HTERT RPE-1 (cell line): Measurements from ENCODE around the gene GABRR3.

Source experiments
- in situ Hi-C: fragments of 300-500 bp; cut with MboI; formaldehyde crosslinking; loops from 4 replicates; pipeline ENCODE4 v1.14.3; 2020; ENCODE audit warnings: low sequenced_read_pairs

The GABRR3 gene

GRCh38 chr3:98022978-98023820 is 11.9 kb downstream of the GABRR3 start:
- in situ Hi-C loops: loop anchor here (25.0 kb wide), 1 partner anchor 236 kb away; no protein-coding TSS in a partner anchor

GRCh38 chr3:98021830-98022560 is 13.1 kb downstream of the GABRR3 start:
- in situ Hi-C loops: loop anchor here (25.0 kb wide), 1 partner anchor 235 kb away; no protein-coding TSS in a partner anchor

DNA sequence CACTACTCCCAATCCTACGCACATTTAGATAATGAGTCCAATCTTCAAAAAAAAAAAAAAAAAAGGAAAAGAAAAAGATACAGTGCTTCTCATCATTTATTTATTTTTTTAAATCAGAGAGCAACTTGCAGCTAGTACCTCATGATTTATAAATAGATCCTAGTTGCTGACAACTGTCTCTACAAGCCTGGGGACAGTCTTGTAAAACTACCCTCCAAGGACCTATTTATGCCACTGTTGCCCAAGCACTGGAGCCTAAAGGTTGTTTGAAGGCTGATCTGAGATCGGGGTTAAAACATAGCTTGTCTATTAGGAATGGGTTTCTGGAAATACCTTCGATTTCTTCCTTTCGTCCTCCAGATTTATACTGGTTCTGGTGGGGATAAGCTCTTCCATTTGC is 14.7 kb downstream of the GABRR3 start:
- in situ Hi-C loops: loop anchor here (25.0 kb wide), 1 partner anchor 233 kb away; no protein-coding TSS in a partner anchor

DNA sequence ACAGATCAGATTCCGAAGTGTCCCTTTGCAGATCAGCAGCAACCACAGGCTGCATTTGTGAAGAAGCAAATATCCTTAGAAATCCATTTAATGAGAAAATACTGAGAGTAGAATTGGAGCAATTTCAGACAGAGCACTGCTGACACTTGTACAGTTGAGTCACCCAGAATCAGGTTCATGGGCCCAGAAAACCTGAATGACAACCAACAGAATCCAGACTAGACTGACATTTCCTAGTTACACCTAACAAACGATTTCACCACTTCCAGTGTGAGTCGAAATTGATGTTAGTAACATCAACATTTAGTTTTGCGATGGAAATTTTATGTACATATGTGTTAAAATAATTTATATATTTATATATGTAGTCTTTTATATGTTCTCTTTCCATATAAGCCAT is 16.8 kb downstream of the GABRR3 start:
- in situ Hi-C loops: loop anchor here (25.0 kb wide), 1 partner anchor 231 kb away; no protein-coding TSS in a partner anchor

GRCh38 chr3:98014268-98014585 is 20.9 kb downstream of the GABRR3 start:
- in situ Hi-C loops: loop anchor here (25.0 kb wide), 1 partner anchor 227 kb away; no protein-coding TSS in a partner anchor

- in situ Hi-C loops: loop anchor here (25.0 kb wide), 1 partner anchor 226 kb away; no protein-coding TSS in a partner anchor
Measured at GRCh38 chr3:98013411-98014267, 21.5 kb downstream of the GABRR3 start.

- in situ Hi-C loops: loop anchor here (25.0 kb wide), 1 partner anchor 226 kb away; no protein-coding TSS in a partner anchor
Measured at GRCh38 chr3:98012979-98013378, 22.1 kb downstream of the GABRR3 start.

DNA sequence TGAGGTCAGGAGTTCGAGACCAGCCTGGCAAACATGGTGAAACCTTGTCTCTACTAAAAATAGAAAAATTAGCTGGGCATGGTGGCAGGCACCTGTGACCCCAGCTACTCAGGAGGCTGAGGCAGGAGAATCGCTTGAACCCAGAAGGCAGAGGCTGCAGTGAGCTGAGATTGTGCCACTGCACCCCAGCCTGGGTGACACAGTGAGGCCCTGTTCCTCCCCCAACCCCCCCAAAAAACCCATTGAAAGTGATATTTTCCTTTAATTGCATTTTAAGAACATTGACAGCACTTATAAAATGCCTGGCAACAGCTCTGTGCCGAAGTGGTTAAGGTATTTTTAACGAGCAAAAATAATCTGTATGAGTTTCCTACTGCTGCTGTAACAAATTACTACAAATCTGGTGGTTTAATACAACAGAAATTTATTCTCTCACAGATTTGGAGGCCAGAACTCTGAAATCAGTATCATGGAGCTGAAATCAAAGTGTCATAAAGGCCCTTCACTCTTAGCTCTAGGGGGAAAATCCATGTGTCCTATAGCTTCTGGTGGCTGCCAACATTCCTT is 24.1 kb downstream of the GABRR3 start:
- in situ Hi-C loops: loop anchor here (25.0 kb wide), 1 partner anchor 224 kb away; no protein-coding TSS in a partner anchor

- in situ Hi-C loops: loop anchor here (25.0 kb wide), 1 partner anchor 223 kb away; no protein-coding TSS in a partner anchor
Measured at GRCh38 chr3:98010194-98010882, 24.8 kb downstream of the GABRR3 start.

DNA sequence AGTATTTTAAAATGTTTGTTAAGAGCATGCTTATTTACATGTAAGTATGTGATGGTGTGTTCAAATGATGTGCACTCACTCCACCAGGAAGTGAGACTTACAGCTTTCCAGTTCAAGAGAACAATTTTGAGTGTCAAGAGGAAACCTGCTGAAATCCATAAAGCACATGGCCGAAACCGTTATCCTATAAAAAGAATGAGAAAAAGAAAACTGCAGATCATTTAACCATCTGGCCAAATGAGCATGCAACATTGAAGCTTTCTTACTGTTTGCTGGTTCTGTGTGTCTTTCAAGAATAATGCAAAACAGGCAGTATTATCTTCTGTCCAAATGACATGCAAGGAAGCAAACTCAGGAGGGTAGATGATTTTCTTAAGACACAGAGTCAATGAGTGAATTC is 26.3 kb downstream of the GABRR3 start:
- in situ Hi-C loops: loop anchor here (25.0 kb wide), 1 partner anchor 222 kb away; no protein-coding TSS in a partner anchor

- in situ Hi-C loops: loop anchor here (25.0 kb wide), 1 partner anchor 218 kb away; no protein-coding TSS in a partner anchor
Measured at GRCh38 chr3:98005438-98005837, 29.7 kb downstream of the GABRR3 start.

DNA sequence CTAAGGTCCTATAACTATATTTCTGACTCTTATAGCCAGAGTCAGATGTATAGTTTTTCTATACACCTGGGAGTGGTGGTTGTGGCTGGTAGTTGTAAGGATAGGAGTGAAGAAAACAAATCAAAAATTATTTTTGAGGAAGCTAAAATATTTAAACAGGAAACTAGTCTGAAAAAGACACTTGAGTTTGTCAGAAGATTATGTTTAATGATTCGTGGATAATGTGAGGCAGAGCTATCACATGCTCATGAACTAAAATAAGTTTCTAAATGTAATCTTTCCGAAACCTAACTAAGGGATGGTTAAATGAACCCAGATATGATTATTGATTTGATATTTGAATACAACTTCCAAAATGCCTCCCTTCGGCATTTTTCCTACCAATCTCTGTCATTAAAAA is 30.4 kb downstream of the GABRR3 start:
- in situ Hi-C loops: loop anchor here (25.0 kb wide), 1 partner anchor 217 kb away; no protein-coding TSS in a partner anchor

GRCh38 chr3:98003306-98003969 is 31.7 kb downstream of the GABRR3 start:
- in situ Hi-C loops: loop anchor here (25.0 kb wide), 1 partner anchor 216 kb away; no protein-coding TSS in a partner anchor

GRCh38 chr3:98002717-98003116 is 32.4 kb downstream of the GABRR3 start:
- in situ Hi-C loops: loop anchor here (25.0 kb wide), 1 partner anchor 215 kb away; no protein-coding TSS in a partner anchor

DNA sequence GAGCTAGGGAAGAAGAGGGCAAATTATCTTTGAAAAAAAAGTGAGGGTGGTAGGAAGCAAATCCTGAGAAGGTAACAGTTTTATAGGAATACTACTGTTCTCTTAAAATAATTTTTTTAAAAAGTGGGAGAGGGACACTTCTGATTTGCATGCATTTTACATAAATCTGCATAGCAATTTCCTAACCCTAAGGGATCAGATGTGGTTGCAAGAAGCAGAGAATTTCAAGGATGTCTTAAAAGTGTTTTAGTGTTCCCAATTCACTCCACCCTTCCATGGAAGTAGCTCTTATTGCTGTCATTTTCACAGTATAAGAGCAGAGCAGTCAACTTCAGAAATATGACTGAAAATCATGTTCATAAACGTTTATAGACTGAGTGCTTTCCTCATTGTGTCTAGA is 35.1 kb downstream of the GABRR3 start:
- in situ Hi-C loops: loop anchor here (25.0 kb wide), 1 partner anchor 213 kb away; no protein-coding TSS in a partner anchor

DNA sequence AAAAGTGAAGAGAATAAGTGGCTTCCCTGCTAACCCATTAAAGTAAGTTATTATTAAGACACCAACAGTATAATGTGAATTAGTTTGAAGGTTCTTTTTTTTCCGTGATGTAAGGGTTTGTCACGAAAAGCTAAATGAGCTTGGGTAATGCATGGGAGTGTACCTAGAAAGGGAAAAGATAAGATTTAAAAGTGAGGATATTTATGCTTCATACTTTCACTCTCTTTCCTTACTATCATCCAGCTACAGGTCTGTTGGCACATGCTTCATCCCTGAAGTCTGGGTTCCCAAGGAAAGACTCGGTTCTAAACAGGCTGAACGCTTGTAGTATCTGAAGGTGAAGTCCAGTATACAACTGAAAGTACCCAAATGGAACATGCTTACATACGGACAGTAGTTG is 36.0 kb downstream of the GABRR3 start:
- in situ Hi-C loops: no loop called here

- in situ Hi-C loops: no loop called here
Measured at GRCh38 chr3:97996988-97997387, 38.1 kb downstream of the GABRR3 start.

DNA sequence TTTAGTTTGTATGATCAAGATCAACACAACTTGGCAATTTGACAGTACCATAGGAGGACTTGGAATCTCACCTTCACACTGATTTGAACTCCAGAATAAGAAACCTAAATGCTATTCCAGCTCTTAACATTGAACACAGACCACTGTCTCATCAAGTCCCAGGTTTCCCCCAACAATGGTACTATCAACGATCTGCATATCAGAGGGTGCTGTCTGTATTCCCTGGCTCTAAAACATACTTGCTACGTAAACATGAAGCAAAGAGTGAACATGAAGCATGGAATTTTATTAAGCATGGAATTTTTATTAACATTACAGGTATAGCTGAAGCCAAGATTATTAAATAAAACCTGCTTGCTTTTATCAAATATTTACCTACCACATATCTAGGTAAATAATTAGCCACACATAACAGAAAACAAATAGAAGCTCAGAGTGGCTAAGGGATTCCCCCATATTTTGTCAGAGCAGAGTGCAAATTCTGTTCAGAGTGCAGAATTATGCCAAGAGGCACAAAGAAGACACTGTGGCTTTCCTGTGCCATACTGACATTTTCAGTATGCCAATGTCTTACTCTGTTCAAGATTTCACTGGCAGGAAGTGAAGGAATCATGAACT is 40.7 kb downstream of the GABRR3 start:
- in situ Hi-C loops: no loop called here
